GM12874 (cell line): ENCODE data around the gene PYGO2.

Experiments
- CTCF ChIP-seq: IDR thresholded peaks from 2 replicates; pipeline ENCODE4 v1.5.1; 2011; ENCODE audit warnings: low read depth, mild to moderate bottlenecking, control low read depth, low read length, moderate library complexity; ENCODE audit not compliant: insufficient read depth

Gene PYGO2

GRCh38 chr1:154982897-154983648, 21.5 kb upstream of the PYGO2 start, which contains the start of gene FLAD1:
TSS of gene FLAD1 (plus strand) at chr1:154983344. CDS start at chr1:154983695, 351 bp downstream.
- TF ChIP-seq CTCF = no peak

- no peak for TF ChIP-seq CTCF
Measured at GRCh38 chr1:154982341-154982740, 20.8 kb upstream of the PYGO2 start.

- TF ChIP-seq CTCF = no peak
Measured at GRCh38 chr1:154978360-154978759, 16.8 kb upstream of the PYGO2 start.

- no peak for TF ChIP-seq CTCF
Measured at GRCh38 chr1:154975409-154976059, 14.0 kb upstream of the PYGO2 start.

GRCh38 chr1:154974808-154975408, 13.3 kb upstream of the PYGO2 start:
- TF ChIP-seq CTCF = no peak

GRCh38 chr1:154974102-154974807, 12.7 kb upstream of the PYGO2 start, which contains the start of gene CKS1B:
TSS of gene CKS1B (plus strand) at chr1:154974681. CDS start at chr1:154974746, 65 bp downstream.
- no peak for TF ChIP-seq CTCF
